Measurements from ENCODE around the gene RNF208. TPM values are rescaled to one million over a fixed set of nuclear protein-coding genes. Genes with fewer than 3 reads are reported as not detected.
A peak's percentile ranks its signal among the peaks of the same experiment; 100 is the strongest.

Gene RNF208
- total RNA-seq, 1 donor from 2014 or later = 9.5 TPM

DNA sequence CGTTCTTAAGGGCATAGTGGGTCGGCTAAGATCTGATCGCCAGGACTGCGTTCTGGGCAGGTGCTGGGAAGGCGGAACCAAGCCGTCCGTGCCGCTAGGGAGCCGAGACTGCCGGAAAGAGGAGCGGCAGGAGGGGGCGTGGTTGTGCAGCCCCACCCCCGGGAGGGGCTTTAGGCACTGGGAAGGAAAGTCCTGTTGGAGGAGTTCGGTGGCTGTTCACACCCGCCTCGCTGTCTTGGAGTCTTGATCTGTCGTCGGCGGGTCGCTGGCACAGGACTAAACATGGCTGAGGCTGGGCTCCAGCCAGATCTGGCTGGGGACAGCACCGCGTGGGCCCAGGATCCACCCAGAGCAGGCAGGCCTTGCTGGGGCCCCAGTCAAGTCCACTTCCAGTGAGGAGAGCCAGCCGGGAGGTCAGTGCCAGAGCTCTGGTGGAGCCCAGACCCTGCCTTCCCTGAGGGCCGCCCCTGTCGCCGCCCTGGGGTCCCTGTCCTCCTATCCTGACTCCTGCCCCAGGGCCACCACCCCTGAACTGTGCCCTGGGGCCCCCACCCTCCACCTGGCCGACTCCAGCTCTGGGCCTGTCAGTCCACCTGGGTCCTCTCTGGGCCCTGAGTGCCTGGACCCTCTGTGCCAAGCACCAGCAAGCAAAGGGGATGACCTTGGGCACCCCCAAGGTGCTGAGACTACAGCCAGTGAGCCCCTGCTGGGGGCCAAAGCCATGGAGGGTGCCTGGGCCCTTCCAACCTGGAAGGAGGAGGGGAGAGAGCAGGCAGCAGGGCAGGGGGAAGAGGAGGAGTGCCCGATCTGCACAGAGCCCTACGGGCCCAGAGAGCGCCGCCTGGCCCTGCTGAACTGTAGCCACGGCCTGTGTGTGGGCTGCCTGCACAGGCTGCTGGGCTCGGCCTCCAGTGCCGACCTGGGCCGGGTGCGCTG lies 4.5 kb downstream of the RNF208 start:
- no peaks in the 10 kb centered on the region for H3K9me3 Mint-ChIP-seq
- intact Hi-C loops (cut with micrococcal nuclease) = no loop called here
- no peak overlapping the region for H3K4me3 Mint-ChIP-seq (ENCODE audit: low read depth)
- peaks cover 3% of the 10 kb centered on the region for H3K36me3 Mint-ChIP-seq (ENCODE audit: low read depth)
- H3K27ac Mint-ChIP-seq = no peak overlapping the region
- DNase-seq (ENCODE audit: low spot score) = no peak
- H3K4me1 Mint-ChIP-seq (ENCODE audit: low read depth) = no peaks in the 10 kb centered on the region
- no peaks in the 10 kb centered on the region for H3K27me3 Mint-ChIP-seq (ENCODE audit: low read depth)

DNA sequence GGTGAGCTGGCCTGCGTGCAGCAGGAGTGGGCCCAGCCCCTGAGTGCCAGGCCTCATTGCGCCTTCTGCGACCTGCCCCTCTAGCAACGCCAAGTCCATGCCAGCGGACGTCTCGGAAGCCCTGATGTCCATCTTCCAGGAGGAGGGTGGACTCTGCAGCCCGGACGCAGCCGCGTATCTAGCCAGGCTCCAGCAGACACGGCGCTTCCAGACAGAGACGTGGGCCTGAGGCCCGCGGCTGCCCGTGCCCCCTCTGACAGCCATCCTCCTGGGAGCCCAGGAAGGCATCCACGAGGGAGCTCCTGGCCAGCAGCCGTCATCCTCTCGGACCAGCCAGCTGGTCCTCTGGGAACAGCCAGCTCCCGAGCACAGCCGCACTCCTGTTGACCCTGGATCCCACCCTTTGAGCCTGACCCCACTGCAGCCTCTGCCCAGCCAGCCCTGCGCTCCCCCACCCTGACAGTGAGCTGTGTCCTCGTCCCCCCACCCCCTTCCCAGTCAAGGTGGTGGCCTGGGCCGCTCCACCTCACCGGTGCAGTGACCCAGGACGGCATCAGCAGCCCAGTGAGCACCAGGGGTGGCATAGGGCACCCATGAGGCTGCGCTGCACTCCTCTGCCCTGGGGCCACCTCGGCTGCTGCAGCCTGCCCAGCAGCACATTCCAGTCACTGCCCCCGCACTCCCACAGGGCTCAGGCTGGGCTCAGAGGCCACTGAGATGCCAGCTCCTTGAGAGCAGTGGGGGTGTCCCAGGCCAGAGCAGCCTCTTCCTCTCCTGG lies 5.7 kb downstream of the RNF208 start:
- Mint-ChIP-seq H3K27ac (no peak overlapping the region), H3K4me1 (ENCODE audit: low read depth) (no peaks in the 10 kb centered on the region), H3K36me3 (ENCODE audit: low read depth) (peaks cover 3% of the 10 kb centered on the region), H3K27me3 (ENCODE audit: low read depth) (no peaks in the 10 kb centered on the region), H3K4me3 (ENCODE audit: low read depth) (no peak overlapping the region), H3K9me3 (no peaks in the 10 kb centered on the region)
- DNase-seq (ENCODE audit: low spot score) = no peak
- intact Hi-C loops (cut with micrococcal nuclease) = no loop called here

DNA sequence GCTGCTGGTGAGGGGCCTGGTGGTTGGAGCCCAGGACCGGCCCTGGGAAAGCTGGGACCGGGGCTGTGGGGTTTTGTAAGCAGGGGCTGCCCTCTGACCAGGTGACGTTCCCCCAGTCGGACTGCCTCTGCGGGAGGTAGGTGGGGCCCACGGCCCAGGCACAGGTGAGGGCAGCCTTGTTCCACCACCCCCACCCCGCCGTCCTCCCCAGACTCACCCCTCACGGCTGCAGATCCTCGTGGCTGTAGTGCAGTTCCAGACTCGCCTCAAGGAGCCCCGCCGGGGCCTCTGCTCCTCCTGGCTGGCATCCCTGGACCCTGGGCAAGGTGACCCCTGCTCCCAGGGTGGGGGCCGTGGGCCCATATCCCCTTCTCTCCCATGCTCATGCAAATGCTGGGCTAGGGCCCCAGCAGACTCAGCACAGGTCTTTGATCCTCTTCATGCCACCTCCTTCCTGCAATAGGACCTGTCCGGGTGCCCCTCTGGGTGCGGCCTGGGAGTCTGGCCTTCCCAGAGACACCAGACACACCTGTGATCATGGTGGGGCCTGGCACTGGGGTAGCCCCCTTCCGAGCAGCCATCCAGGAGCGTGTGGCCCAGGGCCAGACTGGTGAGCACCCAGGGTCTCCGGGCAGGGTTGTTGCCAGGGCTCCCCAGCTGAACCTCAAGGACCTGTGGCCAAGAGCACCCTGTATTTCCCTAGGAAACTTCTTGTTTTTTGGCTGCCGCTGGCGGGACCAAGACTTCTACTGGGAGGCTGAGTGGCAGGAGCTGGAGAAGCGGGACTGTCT lies 6.6 kb downstream of the RNF208 start:
- no peaks in the 10 kb centered on the region for H3K27me3 Mint-ChIP-seq (ENCODE audit: low read depth)
- no peak overlapping the region for H3K27ac Mint-ChIP-seq
- no peaks in the 10 kb centered on the region for H3K9me3 Mint-ChIP-seq
- DNase-seq (ENCODE audit: low spot score) = no peak
- no peak overlapping the region for H3K4me3 Mint-ChIP-seq (ENCODE audit: low read depth)
- intact Hi-C loops (cut with micrococcal nuclease) = no loop called here
- peaks cover 3% of the 10 kb centered on the region for H3K36me3 Mint-ChIP-seq (ENCODE audit: low read depth)
- no peaks in the 10 kb centered on the region for H3K4me1 Mint-ChIP-seq (ENCODE audit: low read depth)

DNA sequence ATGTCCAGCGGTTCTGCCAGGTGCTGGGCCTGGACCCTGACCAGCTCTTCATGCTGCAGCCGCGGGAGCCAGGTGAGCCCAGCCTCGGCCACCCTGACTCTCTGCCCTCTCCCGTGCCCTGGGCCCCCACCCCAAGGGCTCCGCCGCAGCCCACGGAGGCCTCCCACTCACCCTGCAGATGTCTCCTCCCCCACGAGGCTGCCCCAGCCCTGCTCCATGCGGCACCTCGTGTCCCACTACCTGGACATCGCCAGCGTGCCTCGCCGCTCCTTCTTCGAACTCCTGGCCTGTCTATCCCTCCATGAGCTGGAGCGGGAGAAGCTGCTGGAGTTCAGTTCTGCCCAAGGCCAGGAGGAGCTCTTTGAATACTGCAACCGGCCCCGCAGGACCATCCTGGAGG lies 7.4 kb downstream of the RNF208 start:
- Mint-ChIP-seq H3K27me3 (ENCODE audit: low read depth) (no peaks in the 10 kb centered on the region), H3K9me3 (no peaks in the 10 kb centered on the region), H3K27ac (no peak overlapping the region), H3K4me3 (ENCODE audit: low read depth) (no peak overlapping the region), H3K36me3 (ENCODE audit: low read depth) (peaks cover 3% of the 10 kb centered on the region), H3K4me1 (ENCODE audit: low read depth) (no peaks in the 10 kb centered on the region)
- intact Hi-C loops (cut with micrococcal nuclease) = no loop called here
- DNase-seq (ENCODE audit: low spot score) = no peak

DNA sequence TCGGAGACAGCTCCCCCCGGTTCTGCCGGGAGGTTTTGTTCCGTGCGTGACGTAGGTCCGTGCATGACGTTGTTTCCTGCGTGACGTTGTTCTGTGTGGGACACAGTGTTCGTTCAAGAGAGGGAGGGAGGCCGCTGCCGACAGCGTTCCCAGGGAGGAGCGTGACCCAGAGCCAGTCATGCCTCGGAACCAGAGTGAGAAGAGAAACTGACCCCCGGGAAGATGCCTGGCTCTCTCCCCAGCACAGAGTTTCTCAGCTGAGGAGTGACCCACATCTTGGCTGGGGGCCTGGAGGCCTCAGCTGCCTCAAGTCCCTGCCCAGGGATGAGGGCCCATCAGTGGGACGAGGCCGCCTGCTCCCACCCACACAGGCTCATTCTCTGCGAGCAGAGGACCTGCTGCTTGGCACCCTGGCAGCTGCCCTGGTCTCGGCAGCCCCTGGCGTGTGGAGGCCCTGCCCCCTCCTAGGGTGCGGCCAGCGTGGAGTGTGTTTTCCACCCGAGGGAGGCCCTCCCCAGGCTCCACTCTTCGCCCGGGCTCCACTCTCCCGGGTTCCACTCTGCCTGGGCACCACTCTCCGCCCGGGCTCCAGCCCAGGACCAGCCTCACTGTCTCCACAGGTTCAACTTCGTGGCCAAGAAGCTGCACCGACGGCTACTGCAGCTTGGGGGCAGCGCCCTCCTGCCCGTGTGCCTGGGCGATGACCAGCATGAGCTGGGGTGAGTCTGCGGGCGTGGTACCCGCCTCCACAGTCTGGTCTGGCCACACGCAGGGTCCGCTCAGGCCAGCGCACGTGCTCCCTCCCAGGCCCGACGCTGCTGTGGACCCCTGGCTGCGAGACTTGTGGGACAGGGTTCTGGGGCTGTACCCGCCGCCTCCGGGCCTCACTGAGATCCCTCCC lies 8.6 kb downstream of the RNF208 start:
- H3K36me3 Mint-ChIP-seq (ENCODE audit: low read depth) = peaks cover 10% of the 10 kb centered on the region
- intact Hi-C loops (cut with micrococcal nuclease) = no loop called here
- no peaks in the 10 kb centered on the region for H3K27me3 Mint-ChIP-seq (ENCODE audit: low read depth)
- DNase-seq (ENCODE audit: low spot score) = no peak
- no peak overlapping the region for H3K27ac Mint-ChIP-seq
- H3K9me3 Mint-ChIP-seq = no peaks in the 10 kb centered on the region
- H3K4me3 Mint-ChIP-seq (ENCODE audit: low read depth) = no peak overlapping the region
- H3K4me1 Mint-ChIP-seq (ENCODE audit: low read depth) = no peaks in the 10 kb centered on the region

DNA sequence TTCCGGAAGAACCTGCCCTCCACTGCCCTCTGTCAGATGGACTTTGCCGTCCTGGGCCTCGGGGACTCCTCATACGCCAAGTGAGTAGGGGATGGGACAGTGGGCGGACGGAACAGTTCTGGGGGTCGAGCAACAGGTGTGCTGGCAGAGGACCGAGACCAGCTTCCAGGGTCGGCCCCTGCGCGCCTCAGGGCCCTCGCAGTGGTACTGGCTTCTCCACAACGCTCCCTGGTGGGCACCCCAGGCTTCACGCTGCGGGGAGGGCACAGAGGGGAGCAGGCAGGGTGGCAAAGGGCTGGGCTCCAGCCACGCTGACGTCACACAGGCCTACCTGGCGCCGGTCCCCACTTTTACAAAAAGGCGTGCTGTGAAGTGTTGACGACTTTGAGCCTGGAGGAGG lies 9.5 kb downstream of the RNF208 start:
- Mint-ChIP-seq H3K9me3 (no peaks in the 10 kb centered on the region), H3K27me3 (ENCODE audit: low read depth) (no peaks in the 10 kb centered on the region), H3K4me1 (ENCODE audit: low read depth) (peaks cover 1% of the 10 kb centered on the region), H3K4me3 (ENCODE audit: low read depth) (no peak overlapping the region), H3K27ac (no peak overlapping the region), H3K36me3 (ENCODE audit: low read depth) (peaks cover 14% of the 10 kb centered on the region)
- no peak for DNase-seq (ENCODE audit: low spot score)
- intact Hi-C loops (cut with micrococcal nuclease) = no loop called here

DNA sequence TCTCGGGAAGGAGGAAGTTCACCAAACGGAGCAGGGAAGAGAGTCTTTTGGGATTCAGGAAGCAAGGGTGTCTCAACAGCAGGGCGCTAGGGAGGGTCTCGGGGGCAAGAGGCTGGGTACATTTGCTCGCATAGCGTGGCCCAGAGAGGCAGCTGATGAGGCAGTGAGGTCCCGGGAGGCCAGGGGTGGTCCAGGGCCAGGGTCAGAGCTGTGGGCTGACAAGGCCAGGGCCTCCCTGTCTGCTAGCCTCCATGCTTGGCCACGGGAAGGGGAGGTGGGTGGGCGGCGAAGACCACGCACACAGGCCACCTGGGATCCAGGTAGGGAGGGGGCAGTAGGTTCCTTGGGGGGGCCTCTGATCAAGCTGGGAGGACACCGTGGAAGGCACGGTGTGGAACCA lies 10.5 kb downstream of the RNF208 start:
- DNase-seq (ENCODE audit: low spot score) = no peak
- no peaks in the 10 kb centered on the region for H3K27me3 Mint-ChIP-seq (ENCODE audit: low read depth)
- H3K36me3 Mint-ChIP-seq (ENCODE audit: low read depth) = peaks cover 24% of the 10 kb centered on the region
- no peak overlapping the region for H3K4me3 Mint-ChIP-seq (ENCODE audit: low read depth)
- no peak overlapping the region for H3K27ac Mint-ChIP-seq
- intact Hi-C loops (cut with micrococcal nuclease) = no loop called here
- H3K9me3 Mint-ChIP-seq = no peaks in the 10 kb centered on the region
- peaks cover 11% of the 10 kb centered on the region for H3K4me1 Mint-ChIP-seq (ENCODE audit: low read depth)

DNA sequence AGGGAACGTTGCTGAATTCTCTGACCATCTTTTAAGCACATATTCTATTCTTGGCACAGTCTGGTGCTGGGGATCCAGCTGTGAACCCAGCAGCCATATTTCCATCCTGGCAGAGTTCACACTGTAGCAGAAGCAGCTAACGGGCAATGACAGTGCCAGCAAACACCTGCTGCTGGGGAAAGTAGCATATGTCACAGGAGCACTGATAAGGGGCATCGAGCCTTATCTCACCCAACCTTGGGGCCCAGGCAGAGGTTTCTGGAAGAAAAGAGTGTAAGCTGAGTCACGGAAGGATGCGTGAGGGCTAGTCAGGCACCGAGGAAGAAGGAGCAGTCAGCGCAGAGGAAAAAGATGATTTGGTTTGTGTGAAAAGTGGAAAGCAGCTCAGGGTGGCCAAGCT lies 15.4 kb downstream of the RNF208 start:
- peaks cover 28% of the 10 kb centered on the region for H3K4me1 Mint-ChIP-seq (ENCODE audit: low read depth)
- peaks cover 31% of the 10 kb centered on the region for H3K36me3 Mint-ChIP-seq (ENCODE audit: low read depth)
- peak overlapping the region; percentile 87 for H3K27ac Mint-ChIP-seq
- intact Hi-C loops (cut with micrococcal nuclease) = no loop called here
- H3K27me3 Mint-ChIP-seq (ENCODE audit: low read depth) = no peaks in the 10 kb centered on the region
- peak overlapping the region; percentile 93 for H3K4me3 Mint-ChIP-seq (ENCODE audit: low read depth)
- no peaks in the 10 kb centered on the region for H3K9me3 Mint-ChIP-seq
- no peak for DNase-seq (ENCODE audit: low spot score)

DNA sequence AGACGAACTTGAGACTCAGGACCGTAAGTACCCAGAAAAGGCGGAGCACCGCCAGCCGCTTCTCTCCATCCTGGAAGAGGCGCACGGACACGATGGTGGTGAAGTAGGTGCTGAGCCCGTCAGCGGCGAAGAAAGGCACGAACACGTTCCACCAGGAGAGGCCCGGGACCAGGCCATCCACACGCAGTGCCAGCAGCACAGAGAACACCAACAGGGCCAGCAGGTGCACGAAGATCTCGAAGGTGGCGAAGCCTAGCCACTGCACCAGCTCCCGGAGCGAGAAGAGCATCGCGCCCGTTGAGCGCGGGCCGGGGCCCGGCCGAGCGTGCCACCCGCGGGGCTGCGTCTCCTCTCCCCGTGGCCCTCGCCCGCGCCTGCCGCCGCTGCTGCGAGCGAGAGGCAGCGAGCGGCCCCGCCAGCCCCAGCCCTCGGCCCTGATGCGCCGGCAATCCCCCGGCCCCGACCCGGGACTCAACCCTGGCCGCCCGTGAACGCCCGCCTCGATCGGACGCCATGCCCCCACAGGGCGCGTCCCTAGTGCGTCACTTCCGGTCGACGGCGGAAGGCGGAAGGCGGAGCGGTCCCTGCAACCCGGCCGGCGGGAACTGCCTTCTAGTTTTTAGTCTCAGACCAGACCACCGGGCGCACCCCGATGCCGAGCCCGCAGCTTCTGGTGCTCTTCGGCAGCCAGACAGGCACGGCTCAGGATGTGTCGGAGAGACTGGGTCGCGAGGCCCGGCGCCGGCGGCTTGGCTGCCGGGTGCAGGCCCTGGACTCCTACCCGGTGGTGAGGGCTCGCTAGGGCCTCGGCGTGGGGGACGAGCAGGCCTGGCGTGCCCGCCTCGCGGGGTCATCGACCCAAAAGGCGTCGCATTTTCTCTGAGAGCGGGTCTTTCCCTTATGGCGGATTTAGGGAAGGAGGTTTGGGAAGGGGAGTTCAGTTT lies 16.6 kb downstream of the RNF208 start, which contains the start of the genes NDOR1 and TMEM203:
Gene NDOR1 (plus strand): TSS at position 575 of the 944 bp plus-strand sequence. CDS start 78 bp downstream, at position 653.
Gene TMEM203 (minus strand): TSS at position 523 of the 944 bp plus-strand sequence. CDS start 234 bp downstream, at position 289.
- peaks cover 32% of the 10 kb centered on the region for H3K4me1 Mint-ChIP-seq (ENCODE audit: low read depth)
- H3K27me3 Mint-ChIP-seq (ENCODE audit: low read depth) = no peaks in the 10 kb centered on the region
- intact Hi-C loops (cut with micrococcal nuclease) = loop anchor here (1.0 kb wide), 1 partner anchor 17 kb away; the partner anchor contains the start of genes ANAPC2 and SSNA1
- H3K36me3 Mint-ChIP-seq (ENCODE audit: low read depth) = peaks cover 31% of the 10 kb centered on the region
- peak within 1 kb of the TSS; percentile 87 for H3K27ac Mint-ChIP-seq
- H3K4me3 Mint-ChIP-seq (ENCODE audit: low read depth) = peak within 1 kb of the TSS; percentile 93
- H3K9me3 Mint-ChIP-seq = no peaks in the 10 kb centered on the region
- DNase-seq (ENCODE audit: low spot score) = peak; percentile 91

DNA sequence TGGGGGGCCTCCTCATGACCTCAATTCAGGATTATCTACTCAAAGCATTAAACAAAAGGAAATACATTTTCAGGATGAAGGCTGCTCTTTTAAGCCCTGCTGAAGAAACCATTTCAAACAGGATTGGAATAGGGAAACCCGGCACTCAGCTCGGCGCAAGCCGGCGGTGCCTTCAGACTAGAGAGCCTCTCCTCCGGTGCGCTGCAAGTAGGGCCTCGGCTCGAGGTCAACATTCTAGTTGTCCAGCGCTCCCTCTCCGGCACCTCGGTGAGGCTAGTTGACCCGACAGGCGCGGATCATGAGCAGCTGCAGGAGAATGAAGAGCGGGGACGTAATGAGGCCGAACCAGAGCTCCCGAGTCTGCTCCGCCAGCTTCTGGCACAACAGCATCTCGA lies 17.3 kb downstream of the RNF208 start:
- Mint-ChIP-seq H3K27me3 (ENCODE audit: low read depth) (no peaks in the 10 kb centered on the region), H3K27ac (peak overlapping the region; percentile 82), H3K4me3 (ENCODE audit: low read depth) (peak overlapping the region; percentile 93), H3K4me1 (ENCODE audit: low read depth) (peaks cover 32% of the 10 kb centered on the region), H3K36me3 (ENCODE audit: low read depth) (peaks cover 31% of the 10 kb centered on the region), H3K9me3 (no peaks in the 10 kb centered on the region)
- intact Hi-C loops (cut with micrococcal nuclease) = loop anchor here (1.0 to 5.0 kb wide), 2 partner anchors 16 to 77 kb away; partner anchors contain the start of genes ANAPC2 and SSNA1
- no peak for DNase-seq (ENCODE audit: low spot score)

DNA sequence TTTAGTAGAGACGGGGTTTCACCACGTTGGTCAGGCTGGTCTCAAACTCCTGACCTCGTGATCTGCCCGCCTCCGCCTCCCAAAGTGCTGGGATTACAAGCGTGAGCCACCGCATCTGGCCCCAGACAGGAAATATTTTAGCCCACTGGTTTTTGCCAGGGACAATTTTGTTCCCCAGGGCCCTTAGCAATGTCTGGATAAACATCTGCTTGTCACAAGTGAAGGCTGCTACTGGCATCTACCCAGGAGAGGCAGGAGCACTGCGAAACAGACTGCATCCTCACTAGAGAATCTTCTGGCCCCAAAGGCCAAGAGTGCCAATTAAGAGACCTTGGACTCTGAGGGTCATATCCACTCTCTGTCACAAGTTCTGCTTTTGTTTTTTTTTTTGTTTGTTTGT lies 19.1 kb downstream of the RNF208 start:
- no peaks in the 10 kb centered on the region for H3K9me3 Mint-ChIP-seq
- H3K4me3 Mint-ChIP-seq (ENCODE audit: low read depth) = peak overlapping the region; percentile 8
- no peak overlapping the region for H3K27ac Mint-ChIP-seq
- H3K36me3 Mint-ChIP-seq (ENCODE audit: low read depth) = peaks cover 22% of the 10 kb centered on the region
- peaks cover 34% of the 10 kb centered on the region for H3K4me1 Mint-ChIP-seq (ENCODE audit: low read depth)
- H3K27me3 Mint-ChIP-seq (ENCODE audit: low read depth) = no peaks in the 10 kb centered on the region
- DNase-seq (ENCODE audit: low spot score) = no peak
- intact Hi-C loops (cut with micrococcal nuclease) = loop anchor here (5.0 kb wide), 1 partner anchor 76 kb away; no protein-coding TSS in a partner anchor
